GM23248 (cell line): ENCODE measurements around the gene SUN1. TPM values are rescaled to one million over a fixed set of nuclear protein-coding genes. Genes with fewer than 3 reads are reported as not detected.
A peak's percentile ranks its signal among the peaks of the same experiment; 100 is the strongest.
"Not testable (repeated sequence)": the region's sequence is repeated elsewhere in the genome, so short reads cannot be mapped to it uniquely, and the experiment has no call there.

ENCODE experiments used
- DNase-seq: peaks from one replicate; pipeline ENCODE4 v3.0.0-alpha.2; 2015
- H2AFZ ChIP-seq: fragments of 200-600 bp; sonication (generic); 2 replicates; pipeline ENCODE4 v1.6.1; 2016; ENCODE audit warnings: antibody characterized with exemption
- H3F3A ChIP-seq: fragments of 200-600 bp; sonication (generic); 2 replicates; pipeline ENCODE4 v1.6.1; 2016; ENCODE audit warnings: mild to moderate bottlenecking, antibody characterized with exemption, mixed run types; ENCODE audit not compliant: insufficient read depth
- H3K27ac ChIP-seq: fragments of 200-600 bp; sonication (generic); 2 replicates; pipeline ENCODE4 v1.5.1; 2016; ENCODE audit warnings: mild to moderate bottlenecking
- H3K27me3 ChIP-seq: fragments of 200-600 bp; sonication (generic); replicated peaks from 2 replicates; pipeline ENCODE4 v1.6.1; 2016; ENCODE audit warnings: mild to moderate bottlenecking; ENCODE audit not compliant: insufficient read depth
- H3K36me3 ChIP-seq: fragments of 200-600 bp; sonication (generic); 2 replicates; pipeline ENCODE4 v1.6.1; 2016; ENCODE audit warnings: low read depth, mild to moderate bottlenecking
- H3K4me1 ChIP-seq: fragments of 200-600 bp; sonication (generic); 2 replicates; pipeline ENCODE4 v1.6.1; 2016; ENCODE audit warnings: mild to moderate bottlenecking; ENCODE audit not compliant: insufficient read depth
- H3K4me2 ChIP-seq: fragments of 200-600 bp; sonication (generic); one replicate; pipeline ENCODE4 v1.6.1; 2016; ENCODE audit warnings: mild to moderate bottlenecking; ENCODE audit not compliant: unreplicated experiment
- H3K4me3 ChIP-seq: fragments of 200-600 bp; sonication (generic); 2 replicates; pipeline ENCODE4 v1.5.1; 2016; ENCODE audit warnings: mild to moderate bottlenecking
- H3K79me2 ChIP-seq: fragments of 200-600 bp; sonication (generic); 2 replicates; pipeline ENCODE4 v1.6.1; 2016; ENCODE audit warnings: mild to moderate bottlenecking; ENCODE audit not compliant: insufficient read depth
- H3K9ac ChIP-seq: fragments of 200-600 bp; sonication (generic); 2 replicates; pipeline ENCODE4 v1.6.1; 2016; ENCODE audit warnings: mild to moderate bottlenecking
- H3K9me2 ChIP-seq: fragments of 200-600 bp; sonication (generic); 2 replicates; pipeline ENCODE4 v1.6.1; 2016; ENCODE audit warnings: mixed run types, mild to moderate bottlenecking, moderate library complexity; ENCODE audit not compliant: insufficient read depth
- H3K9me3 ChIP-seq: fragments of 200-600 bp; sonication (generic); one replicate; pipeline ENCODE4 v1.6.1; 2017; ENCODE audit warnings: low read depth
- H4K20me1 ChIP-seq: fragments of 200-600 bp; sonication (generic); 2 replicates; pipeline ENCODE4 v1.6.0; 2016; ENCODE audit not compliant: insufficient read depth
- EZH2 ChIP-seq: fragments of 200-600 bp; sonication (generic); IDR thresholded peaks from 2 replicates; pipeline ENCODE4 v1.6.1; 2018; ENCODE audit warnings: antibody characterized with exemption, mild to moderate bottlenecking; ENCODE audit not compliant: insufficient read depth, poor library complexity, severe bottlenecking
- EZH2phosphoT487 ChIP-seq: fragments of 200-600 bp; sonication (generic); IDR thresholded peaks from 2 replicates; pipeline ENCODE4 v1.6.1; 2018; ENCODE audit warnings: antibody characterized with exemption, moderate library complexity, mild to moderate bottlenecking, low read depth; ENCODE audit not compliant: insufficient read depth
- WGBS, 2 experiments: methylation state at CpG; one replicate each; pipeline ENCODE4 v1.1.6; 2015 to 2017; ENCODE audit warnings: low lambda C conversion rate in 2 of 2, low coverage in 1 of 2; ENCODE audit errors: missing lambda C conversion rate in 2 of 2; 5-methylcytosine and 5-hydroxymethylcytosine counted together
- in situ Hi-C: fragments of 300-500 bp; cut with MboI; formaldehyde crosslinking; loops from 2 replicates; pipeline ENCODE4 v1.15.0; 2020
- polyA plus RNA-seq: library from polyadenylated mRNA; unstranded; fragments of >200 nt; fragmentation: Nextera tagmentation; extraction: Ambion mirVana; gene quantifications from 2 replicates; pipeline ENCODE4 v1.2.1, GENCODE V29; 2016
- total RNA-seq: library from RNA; depleted of rRNA; stranded (reverse); fragments of >200 nt; shearing (Covaris generic); gene quantifications from 2 replicates; pipeline ENCODE4 v1.2.3, GENCODE V29; 2014

Gene SUN1
- total and polyA plus RNA-seq, 2 experiments from 2014 or later: 74.0 to 104 TPM

- WGBS, 2 experiments: 57 to 65% methylated on average over 17 of the region's 17 CpGs
- Histone ChIP-seq H3K4me1 (peaks cover 16% of the 10 kb centered on the region), H3K4me3 (no peak overlapping the region; the same call in 1 of the 2 replicates), H3K79me2 (peaks cover 8% of the 10 kb centered on the region), H3K9me3 (no peaks in the 10 kb centered on the region), H3K27ac (peak overlapping the region; percentile 95), H3K36me3 (peaks cover 15% of the 10 kb centered on the region; the same call in 1 of the 2 replicates), H3K27me3 (no peaks in the 10 kb centered on the region), H3K9me2 (no peaks in the 10 kb centered on the region), H3K4me2 (peak overlapping the region; percentile 55), H2AFZ (no peak overlapping the region), H3K9ac (peak overlapping the region; percentile 82), H3F3A (peaks cover 4% of the 10 kb centered on the region; the same call in 1 of the 2 replicates), H4K20me1 (no peaks in the 10 kb centered on the region)
- DNase-seq: peak; percentile 5
- in situ Hi-C loops: no loop called here
- TF ChIP-seq EZH2phosphoT487: no peak
- no peak for TF ChIP-seq EZH2
These were observed 35.9 kb downstream of the SUN1 start for GRCh38 chr7:868189-868486.

- WGBS, 2 experiments: 89 to 91% methylated on average over 14 of the region's 14 CpGs
- Histone ChIP-seq H3K27me3 (no peaks in the 10 kb centered on the region), H3K4me3 (no peak overlapping the region), H3K79me2 (peaks cover 8% of the 10 kb centered on the region), H3K9me3 (no peaks in the 10 kb centered on the region), H3K36me3 (peaks cover 24% of the 10 kb centered on the region; the same call in 1 of the 2 replicates), H3K27ac (no peak overlapping the region), H3K9me2 (no peaks in the 10 kb centered on the region), H2AFZ (no peak overlapping the region), H3K4me2 (no peak overlapping the region), H3K4me1 (peaks cover 23% of the 10 kb centered on the region), H3F3A (peaks cover 10% of the 10 kb centered on the region), H4K20me1 (no peaks in the 10 kb centered on the region), H3K9ac (no peak overlapping the region)
- no peak for DNase-seq
- TF ChIP-seq EZH2: no peak
- TF ChIP-seq EZH2phosphoT487: no peak
- in situ Hi-C loops: no loop called here
These were observed 37.1 kb downstream of the SUN1 start for GRCh38 chr7:869348-869747.

GRCh38 chr7:871900-872537 is 39.7 kb downstream of the SUN1 start:
- DNase-seq: no peak
- no peaks in the 10 kb centered on the region for H3K27me3 ChIP-seq
- H3F3A ChIP-seq: peaks cover 16% of the 10 kb centered on the region
- peaks cover 10% of the 10 kb centered on the region for H3K79me2 ChIP-seq
- H3K27ac ChIP-seq: no peak overlapping the region
- no peak overlapping the region for H3K4me3 ChIP-seq
- H3K4me2 ChIP-seq: no peak overlapping the region
- peaks cover 19% of the 10 kb centered on the region for H3K4me1 ChIP-seq
- H3K9me2 ChIP-seq: no peaks in the 10 kb centered on the region
- WGBS, 2 experiments: 75 to 80% methylated on average over 14 of the region's 14 CpGs
- no peak overlapping the region for H2AFZ ChIP-seq
- no peak overlapping the region for H3K9ac ChIP-seq
- H3K36me3 ChIP-seq: peaks cover 24% of the 10 kb centered on the region; the same call in 1 of the 2 replicates
- in situ Hi-C loops: no loop called here
- H3K9me3 ChIP-seq: no peaks in the 10 kb centered on the region
- no peaks in the 10 kb centered on the region for H4K20me1 ChIP-seq
- TF ChIP-seq EZH2phosphoT487: no peak
- TF ChIP-seq EZH2: no peak

DNA sequence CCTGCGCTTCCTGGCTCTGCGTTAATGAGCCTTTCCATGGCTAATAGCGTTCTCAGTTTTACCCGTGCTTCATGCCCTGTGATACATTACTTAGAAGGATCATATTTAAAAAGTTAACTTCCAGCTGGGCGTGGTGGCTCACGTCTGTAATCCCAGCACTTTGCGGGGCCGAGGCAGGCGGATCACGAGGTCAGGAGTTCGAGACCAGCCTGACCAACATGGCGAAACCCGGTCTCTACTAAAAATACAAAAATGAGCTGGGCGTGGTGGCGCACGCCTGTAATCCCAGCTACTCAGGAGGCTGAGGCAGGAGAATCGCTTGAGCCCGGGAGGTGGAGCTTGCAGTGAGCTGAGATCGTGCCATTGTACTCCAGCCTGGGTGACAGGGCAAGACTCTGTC is 40.4 kb downstream of the SUN1 start:
- 96 to 97% methylated on average over 19 of the region's 19 CpGs for WGBS, 2 experiments
- in situ Hi-C loops: not testable (repeated sequence)

More for the DNA sequence above, 40.4 kb downstream of the SUN1 start:
- not testable (repeated sequence) for H2AFZ ChIP-seq, H3K9ac ChIP-seq, H3K4me2 ChIP-seq, DNase-seq, H3K9me3 ChIP-seq, H3K27me3 ChIP-seq, H3K9me2 ChIP-seq, H4K20me1 ChIP-seq, H3K4me3 ChIP-seq, H3K27ac ChIP-seq
- Histone ChIP-seq H3F3A (peaks cover 12% of the 10 kb centered on the region), H3K36me3 (peaks cover 24% of the 10 kb centered on the region; the same call in 1 of the 2 replicates), H3K79me2 (peaks cover 15% of the 10 kb centered on the region), H3K4me1 (peaks cover 12% of the 10 kb centered on the region)
